Activated CD8-positive, alpha-beta T cell treated with anti-CD3 and anti-CD28 coated beads for 36 hours (primary cell): ENCODE results near the gene MRM2. TPM values are rescaled to one million over a fixed set of nuclear protein-coding genes. Genes with fewer than 3 reads are reported as not detected.

Experiments
- ATAC-seq: fragments of 200-7000 bp; cut with Tn5 transposase; one replicate; pipeline ENCODE4 v1.10.0; 2021; ENCODE audit warnings: mild to moderate bottlenecking, moderate library complexity
- CTCF ChIA-PET: fragments of 350-600 bp; sonication (Branson Sonifier 250); formaldehyde crosslinking; loops from one replicate; lab custom pipeline; 2021; ENCODE audit warnings: antibody characterized with exemption; lab: Charles Lee
- POLR2A ChIA-PET: fragments of 350-600 bp; sonication (Branson Sonifier 250); formaldehyde crosslinking; loops from one replicate; lab custom pipeline; 2021; ENCODE audit warnings: antibody characterized with exemption; lab: Charles Lee
- DNase-seq: peaks from one replicate; pipeline ENCODE4 v3.0.0-alpha.2; 2020
- H3K27ac Mint-ChIP-seq: one replicate; pipeline ENCODE4 v1.8.0; 2021; ENCODE audit warnings: mild to moderate bottlenecking, mixed read lengths
- H3K27me3 Mint-ChIP-seq: one replicate; pipeline ENCODE4 v1.8.0; 2021; ENCODE audit warnings: mixed read lengths
- H3K36me3 Mint-ChIP-seq: one replicate; pipeline ENCODE4 v1.8.0; 2021; ENCODE audit warnings: low read depth, mixed read lengths
- H3K4me1 Mint-ChIP-seq: one replicate; pipeline ENCODE4 v1.8.0; 2021; ENCODE audit warnings: low read depth, mixed read lengths
- H3K4me3 Mint-ChIP-seq: one replicate; pipeline ENCODE4 v1.8.0; 2021; ENCODE audit warnings: mild to moderate bottlenecking, moderate library complexity, mixed read lengths
- H3K9me3 Mint-ChIP-seq: one replicate; pipeline ENCODE4 v1.8.0; 2021; ENCODE audit warnings: mixed read lengths
- intact Hi-C: fragments of 100-400 bp; cut with micrococcal nuclease; formaldehyde crosslinking; loops from one replicate; pipeline ENCODE4 v1.10.0; 2022
- total RNA-seq, 2 experiments: library from RNA; stranded (reverse); gene quantifications; one replicate each; pipeline ENCODE4 v1.2.3, GENCODE V29; 2021
- TF ChIP-seq, protein P1 (sequence below): fragments of 200-600 bp; IDR thresholded peaks from one replicate; pipeline ENCODE4 v1.8.0; 2022; ENCODE audit warnings: antibody characterized with exemption, mild to moderate bottlenecking

MRM2 gene
- total RNA-seq, 2 experiments from 2014 or later = 30.3 to 31.9 TPM

DNA sequence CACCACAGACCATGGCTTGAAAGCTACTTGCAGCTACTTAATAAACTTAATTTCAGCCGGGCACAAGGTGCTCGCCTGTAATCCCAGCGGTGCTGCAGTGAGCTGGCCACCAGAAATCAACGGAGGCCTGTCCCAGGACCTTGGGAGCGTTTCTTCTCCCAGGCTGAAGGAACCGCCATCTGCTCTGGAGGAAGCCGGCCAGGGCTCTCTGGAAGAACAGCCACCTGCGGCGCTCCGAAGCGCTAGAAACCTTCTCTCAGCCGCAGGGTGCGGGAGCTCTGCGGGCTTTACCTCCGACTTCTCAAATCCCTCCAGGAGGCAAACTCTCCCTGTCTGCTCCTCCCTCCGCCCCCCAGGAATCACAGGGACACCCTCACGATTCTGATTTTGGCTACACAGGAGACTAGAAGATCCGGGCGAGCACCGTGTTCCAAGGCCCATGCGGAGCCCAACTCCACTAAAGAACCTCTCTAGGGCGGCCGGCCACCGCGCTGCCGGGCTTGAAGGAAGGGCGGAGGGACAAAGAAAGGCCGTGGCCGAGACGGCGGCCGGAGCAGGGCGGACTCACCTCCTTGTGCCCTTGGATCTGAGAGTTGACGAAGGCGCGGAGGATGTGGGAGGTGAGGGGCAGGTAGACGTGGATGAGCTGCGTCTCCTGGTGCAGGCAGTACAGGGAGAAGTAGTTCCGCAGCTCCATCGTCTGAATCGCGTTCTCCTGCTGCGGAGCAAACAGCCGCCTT, 14.5 kb upstream of the MRM2 start:
- no peak for ATAC-seq
- no peaks in the 10 kb centered on the region for H3K9me3 Mint-ChIP-seq
- H3K4me1 Mint-ChIP-seq = peaks cover 14% of the 10 kb centered on the region
- DNase-seq = no peak
- ChIA-PET POLR2A (interaction anchor here (0.6 kb wide), 1 partner anchor 457 kb away, joined by 3 read pairs; no protein-coding TSS in a partner anchor), CTCF (interaction anchor here (0.7 kb wide), 1 partner anchor 14 kb away, joined by 3 read pairs; no protein-coding TSS in a partner anchor)
- H3K27ac Mint-ChIP-seq = no peak overlapping the region
- intact Hi-C loops = no loop called here
- TF ChIP-seq, protein P1, sequence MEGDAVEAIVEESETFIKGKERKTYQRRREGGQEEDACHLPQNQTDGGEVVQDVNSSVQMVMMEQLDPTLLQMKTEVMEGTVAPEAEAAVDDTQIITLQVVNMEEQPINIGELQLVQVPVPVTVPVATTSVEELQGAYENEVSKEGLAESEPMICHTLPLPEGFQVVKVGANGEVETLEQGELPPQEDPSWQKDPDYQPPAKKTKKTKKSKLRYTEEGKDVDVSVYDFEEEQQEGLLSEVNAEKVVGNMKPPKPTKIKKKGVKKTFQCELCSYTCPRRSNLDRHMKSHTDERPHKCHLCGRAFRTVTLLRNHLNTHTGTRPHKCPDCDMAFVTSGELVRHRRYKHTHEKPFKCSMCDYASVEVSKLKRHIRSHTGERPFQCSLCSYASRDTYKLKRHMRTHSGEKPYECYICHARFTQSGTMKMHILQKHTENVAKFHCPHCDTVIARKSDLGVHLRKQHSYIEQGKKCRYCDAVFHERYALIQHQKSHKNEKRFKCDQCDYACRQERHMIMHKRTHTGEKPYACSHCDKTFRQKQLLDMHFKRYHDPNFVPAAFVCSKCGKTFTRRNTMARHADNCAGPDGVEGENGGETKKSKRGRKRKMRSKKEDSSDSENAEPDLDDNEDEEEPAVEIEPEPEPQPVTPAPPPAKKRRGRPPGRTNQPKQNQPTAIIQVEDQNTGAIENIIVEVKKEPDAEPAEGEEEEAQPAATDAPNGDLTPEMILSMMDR = no peak
- H3K27me3 Mint-ChIP-seq = no peaks in the 10 kb centered on the region
- H3K4me3 Mint-ChIP-seq = no peak overlapping the region
- peaks cover 2% of the 10 kb centered on the region for H3K36me3 Mint-ChIP-seq

DNA sequence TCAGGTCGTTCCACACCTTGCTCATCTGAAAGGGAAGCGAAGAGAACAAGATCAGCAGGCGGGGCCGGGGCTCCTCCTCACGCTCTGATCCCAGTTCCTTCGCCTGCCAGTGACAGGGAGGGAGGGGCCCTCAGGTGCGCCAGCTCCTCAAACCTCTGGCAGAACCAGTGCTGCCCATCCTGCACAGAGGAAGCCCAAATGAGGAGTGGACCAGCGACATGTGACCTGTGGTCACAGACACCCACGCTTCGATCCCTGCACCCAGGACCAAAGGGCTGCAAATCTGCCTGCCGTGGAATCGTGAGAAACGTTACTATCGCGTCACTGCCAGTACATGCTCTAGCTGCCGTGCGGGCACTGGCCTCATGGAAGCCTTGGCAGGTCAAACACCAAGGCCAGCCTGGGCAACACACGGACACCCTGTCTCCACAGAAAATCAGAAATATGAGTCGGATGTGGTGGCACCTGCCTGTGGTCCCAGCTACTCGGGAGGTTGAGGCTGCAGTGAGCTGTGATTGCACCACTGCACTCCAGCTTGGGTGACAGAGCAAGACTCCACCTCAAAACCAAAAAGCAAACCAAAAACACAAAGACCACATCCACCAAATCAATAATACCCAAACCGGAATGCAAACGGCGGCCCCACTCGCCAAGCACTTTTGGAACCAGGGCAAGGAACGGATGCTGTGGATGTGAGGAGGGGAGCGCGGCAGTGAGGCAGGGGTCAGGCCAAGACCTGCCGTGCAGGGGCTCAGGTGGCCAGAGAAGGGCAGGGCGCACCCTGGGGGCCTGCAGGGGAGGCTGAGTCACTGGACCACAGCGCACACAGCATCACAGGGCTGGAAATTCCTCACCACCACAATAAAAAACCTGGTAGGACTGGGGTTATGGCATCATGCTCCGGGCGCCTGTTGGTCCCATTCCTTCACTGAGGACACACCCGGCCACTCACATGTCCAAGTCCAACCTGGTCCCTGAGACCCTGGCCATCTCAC, 13.4 kb upstream of the MRM2 start:
- H3K4me3 Mint-ChIP-seq = no peak overlapping the region
- TF ChIP-seq, protein P1 = no peak
- intact Hi-C loops = no loop called here
- DNase-seq = no peak
- CTCF ChIA-PET = interaction anchor here (0.7 kb wide), 1 partner anchor 13 kb away, joined by 3 read pairs; no protein-coding TSS in a partner anchor
- H3K9me3 Mint-ChIP-seq = no peaks in the 10 kb centered on the region
- H3K4me1 Mint-ChIP-seq = peaks cover 12% of the 10 kb centered on the region
- H3K27ac Mint-ChIP-seq = no peak overlapping the region
- POLR2A ChIA-PET = interaction anchor here (0.9 kb wide), 1 partner anchor 99 kb away, joined by 3 read pairs; the partner anchor contains the start of gene EIF3B
- peaks cover 6% of the 10 kb centered on the region for H3K36me3 Mint-ChIP-seq
- H3K27me3 Mint-ChIP-seq = no peaks in the 10 kb centered on the region
- ATAC-seq = no peak

DNA sequence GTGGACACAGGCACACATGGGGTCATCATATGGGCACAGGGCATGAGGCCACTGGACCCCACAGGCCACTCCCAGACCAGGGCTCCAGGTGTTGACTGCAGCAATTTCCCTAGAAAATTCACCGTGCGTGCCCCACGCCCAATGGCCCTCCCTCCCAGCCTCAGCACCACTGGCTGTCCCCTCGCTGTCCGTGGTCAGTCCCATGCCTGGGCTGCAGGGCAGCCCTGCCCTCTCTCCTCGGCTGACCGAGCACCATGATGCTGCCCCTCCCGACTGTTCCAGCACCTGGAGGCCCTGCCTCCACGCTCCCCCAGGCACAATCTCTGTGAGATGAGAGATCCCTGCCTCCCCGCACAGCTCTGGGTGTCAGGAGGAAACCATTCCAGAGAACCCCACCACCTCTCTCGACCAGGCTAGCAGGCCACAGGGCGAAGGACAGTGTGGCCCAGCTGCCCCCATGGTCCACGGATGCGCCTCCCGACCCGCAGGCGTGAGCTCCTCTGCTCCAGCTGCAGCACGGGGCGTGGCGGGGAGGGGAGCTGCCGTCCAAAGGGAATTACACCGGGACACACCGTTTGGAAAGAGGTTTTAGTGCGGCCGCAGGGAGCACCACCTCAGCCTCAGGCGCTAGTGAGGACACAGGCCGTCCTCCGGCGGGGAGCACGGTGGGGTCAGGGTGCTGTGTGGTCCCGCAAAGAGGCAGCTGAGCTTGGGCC, 12.6 kb upstream of the MRM2 start:
- no peak for DNase-seq
- TF ChIP-seq, protein P1 = no peak
- no peak overlapping the region for H3K27ac Mint-ChIP-seq
- H3K9me3 Mint-ChIP-seq = no peaks in the 10 kb centered on the region
- no peak overlapping the region for H3K4me3 Mint-ChIP-seq
- no peak for ATAC-seq
- no peaks in the 10 kb centered on the region for H3K27me3 Mint-ChIP-seq
- CTCF ChIA-PET = no interaction called here
- peaks cover 10% of the 10 kb centered on the region for H3K36me3 Mint-ChIP-seq
- peaks cover 13% of the 10 kb centered on the region for H3K4me1 Mint-ChIP-seq
- POLR2A ChIA-PET = interaction anchor here (0.9 to 1.8 kb wide), 3 partner anchors 10 to 100 kb away, joined by 3 to 5 read pairs (median 4); partner anchors contain the start of gene EIF3B
- intact Hi-C loops = no loop called here

GRCh38 chr7:2253525-2254244, 11.7 kb upstream of the MRM2 start:
- CTCF ChIA-PET = no interaction called here
- no peak for ATAC-seq
- peaks cover 22% of the 10 kb centered on the region for H3K4me1 Mint-ChIP-seq
- intact Hi-C loops = no loop called here
- H3K9me3 Mint-ChIP-seq = no peaks in the 10 kb centered on the region
- H3K36me3 Mint-ChIP-seq = peaks cover 16% of the 10 kb centered on the region
- no peaks in the 10 kb centered on the region for H3K27me3 Mint-ChIP-seq
- TF ChIP-seq, protein P1 = no peak
- no peak overlapping the region for H3K27ac Mint-ChIP-seq
- H3K4me3 Mint-ChIP-seq = no peak overlapping the region
- POLR2A ChIA-PET = interaction anchor here (1.5 to 1.8 kb wide), 2 partner anchors 9 to 12 kb away, joined by 4 to 5 read pairs; no protein-coding TSS in a partner anchor
- no peak for DNase-seq
